GM19351 (cell line): Measurements from ENCODE around the gene ANKRD17.
"Not testable (repeated sequence)": the region's sequence is repeated elsewhere in the genome, so short reads cannot be mapped to it uniquely, and the experiment has no call there.

Source experiments
- ATAC-seq: cut with Tn5 transposase; IDR thresholded peaks from one replicate; pipeline ENCODE4 v1.9.1; 2021; ENCODE audit warnings: mild to moderate bottlenecking, moderate library complexity; ENCODE audit not compliant: unreplicated experiment

The ANKRD17 gene, protein sequence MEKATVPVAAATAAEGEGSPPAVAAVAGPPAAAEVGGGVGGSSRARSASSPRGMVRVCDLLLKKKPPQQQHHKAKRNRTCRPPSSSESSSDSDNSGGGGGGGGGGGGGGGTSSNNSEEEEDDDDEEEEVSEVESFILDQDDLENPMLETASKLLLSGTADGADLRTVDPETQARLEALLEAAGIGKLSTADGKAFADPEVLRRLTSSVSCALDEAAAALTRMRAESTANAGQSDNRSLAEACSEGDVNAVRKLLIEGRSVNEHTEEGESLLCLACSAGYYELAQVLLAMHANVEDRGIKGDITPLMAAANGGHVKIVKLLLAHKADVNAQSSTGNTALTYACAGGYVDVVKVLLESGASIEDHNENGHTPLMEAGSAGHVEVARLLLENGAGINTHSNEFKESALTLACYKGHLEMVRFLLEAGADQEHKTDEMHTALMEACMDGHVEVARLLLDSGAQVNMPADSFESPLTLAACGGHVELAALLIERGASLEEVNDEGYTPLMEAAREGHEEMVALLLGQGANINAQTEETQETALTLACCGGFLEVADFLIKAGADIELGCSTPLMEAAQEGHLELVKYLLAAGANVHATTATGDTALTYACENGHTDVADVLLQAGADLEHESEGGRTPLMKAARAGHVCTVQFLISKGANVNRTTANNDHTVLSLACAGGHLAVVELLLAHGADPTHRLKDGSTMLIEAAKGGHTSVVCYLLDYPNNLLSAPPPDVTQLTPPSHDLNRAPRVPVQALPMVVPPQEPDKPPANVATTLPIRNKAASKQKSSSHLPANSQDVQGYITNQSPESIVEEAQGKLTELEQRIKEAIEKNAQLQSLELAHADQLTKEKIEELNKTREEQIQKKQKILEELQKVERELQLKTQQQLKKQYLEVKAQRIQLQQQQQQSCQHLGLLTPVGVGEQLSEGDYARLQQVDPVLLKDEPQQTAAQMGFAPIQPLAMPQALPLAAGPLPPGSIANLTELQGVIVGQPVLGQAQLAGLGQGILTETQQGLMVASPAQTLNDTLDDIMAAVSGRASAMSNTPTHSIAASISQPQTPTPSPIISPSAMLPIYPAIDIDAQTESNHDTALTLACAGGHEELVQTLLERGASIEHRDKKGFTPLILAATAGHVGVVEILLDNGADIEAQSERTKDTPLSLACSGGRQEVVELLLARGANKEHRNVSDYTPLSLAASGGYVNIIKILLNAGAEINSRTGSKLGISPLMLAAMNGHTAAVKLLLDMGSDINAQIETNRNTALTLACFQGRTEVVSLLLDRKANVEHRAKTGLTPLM (N-terminal part only)

DNA sequence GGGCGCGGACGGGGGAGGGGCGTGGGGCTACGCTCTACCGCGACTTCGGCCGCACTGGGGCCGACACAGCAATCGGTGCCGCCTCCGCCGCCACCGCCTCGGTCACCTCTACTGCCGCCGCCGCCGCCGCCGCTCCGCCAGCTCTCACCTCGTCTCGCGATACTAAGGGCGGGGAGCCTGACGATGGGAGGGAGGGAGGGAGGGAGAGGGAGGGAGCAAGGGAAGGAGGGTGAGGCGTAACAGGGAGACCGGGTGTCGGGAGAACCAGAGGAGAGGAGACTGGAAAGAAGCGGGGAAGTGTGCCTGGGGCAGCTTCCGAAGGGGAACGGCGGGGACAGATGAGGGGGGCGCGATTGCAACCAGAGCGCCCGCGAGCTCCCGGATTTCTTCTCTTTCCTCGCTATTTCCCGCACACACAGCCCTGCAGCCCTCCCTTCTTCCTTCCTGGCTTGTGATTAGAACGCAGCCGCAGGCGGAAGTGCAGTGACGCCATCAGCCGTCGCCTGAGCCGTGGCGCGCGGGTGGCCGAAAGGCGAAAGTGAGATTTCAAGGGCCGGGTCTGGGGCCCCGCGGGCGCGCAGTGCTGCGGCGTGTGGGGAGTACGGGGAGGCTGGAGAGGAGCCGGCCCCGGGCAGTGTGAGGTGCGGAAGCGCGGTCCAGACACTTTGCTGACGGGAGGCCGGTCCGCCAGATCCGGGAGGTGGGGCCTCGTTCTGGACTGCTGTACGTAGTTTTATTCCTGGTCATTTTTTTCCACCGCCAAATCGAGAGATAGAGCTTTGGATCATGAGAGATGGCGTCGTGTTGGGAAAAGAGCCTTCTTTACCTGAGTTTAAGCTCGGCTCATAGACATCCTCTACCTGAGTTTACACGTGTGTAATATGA lies at the start of gene ANKRD17:
Gene ANKRD17 (minus strand): TSS at position 113 of the 885 bp plus-strand sequence. CDS start 130 bp downstream, outside the sequence.
- peak; percentile 71 for ATAC-seq

DNA sequence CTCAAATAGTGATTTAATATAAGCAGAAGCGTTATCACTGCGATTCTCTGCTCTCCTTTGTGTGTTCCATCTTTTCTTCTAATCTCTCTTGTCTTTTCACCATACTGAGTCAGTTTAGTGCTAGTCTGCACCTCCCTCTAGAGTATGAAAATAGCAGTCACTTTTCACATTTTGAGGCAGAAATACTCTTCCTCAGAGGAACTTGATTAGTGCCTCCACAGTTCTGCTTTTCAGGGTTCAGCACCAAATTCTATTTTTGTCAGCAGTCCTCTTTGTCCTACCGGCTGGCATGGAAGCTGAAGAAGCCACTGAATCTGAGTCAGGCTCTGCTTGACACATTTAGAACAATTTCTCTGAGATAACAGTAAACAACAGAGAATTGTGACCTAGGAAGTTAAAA lies 49.7 kb upstream of the ANKRD17 start:
- ATAC-seq = peak; percentile 66

DNA sequence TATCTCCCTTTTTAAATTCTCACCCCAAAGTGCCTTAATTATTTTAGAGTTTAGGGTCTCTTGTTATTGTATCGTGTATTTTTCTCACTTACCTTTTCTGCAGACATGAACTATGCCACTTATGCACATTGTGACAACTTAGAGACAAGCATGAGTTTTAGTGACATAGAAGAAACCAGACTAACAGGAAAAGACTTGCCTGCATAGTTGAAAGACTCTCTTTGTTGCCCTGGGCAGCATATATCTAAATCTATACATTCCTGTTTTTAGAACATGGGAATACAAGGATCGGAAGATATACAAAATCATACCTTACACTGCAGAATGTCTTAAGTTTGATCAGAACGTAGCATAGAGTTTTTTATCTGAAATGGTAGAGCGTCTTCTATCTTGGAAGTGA lies 45.1 kb upstream of the ANKRD17 start:
- ATAC-seq = no peak

DNA sequence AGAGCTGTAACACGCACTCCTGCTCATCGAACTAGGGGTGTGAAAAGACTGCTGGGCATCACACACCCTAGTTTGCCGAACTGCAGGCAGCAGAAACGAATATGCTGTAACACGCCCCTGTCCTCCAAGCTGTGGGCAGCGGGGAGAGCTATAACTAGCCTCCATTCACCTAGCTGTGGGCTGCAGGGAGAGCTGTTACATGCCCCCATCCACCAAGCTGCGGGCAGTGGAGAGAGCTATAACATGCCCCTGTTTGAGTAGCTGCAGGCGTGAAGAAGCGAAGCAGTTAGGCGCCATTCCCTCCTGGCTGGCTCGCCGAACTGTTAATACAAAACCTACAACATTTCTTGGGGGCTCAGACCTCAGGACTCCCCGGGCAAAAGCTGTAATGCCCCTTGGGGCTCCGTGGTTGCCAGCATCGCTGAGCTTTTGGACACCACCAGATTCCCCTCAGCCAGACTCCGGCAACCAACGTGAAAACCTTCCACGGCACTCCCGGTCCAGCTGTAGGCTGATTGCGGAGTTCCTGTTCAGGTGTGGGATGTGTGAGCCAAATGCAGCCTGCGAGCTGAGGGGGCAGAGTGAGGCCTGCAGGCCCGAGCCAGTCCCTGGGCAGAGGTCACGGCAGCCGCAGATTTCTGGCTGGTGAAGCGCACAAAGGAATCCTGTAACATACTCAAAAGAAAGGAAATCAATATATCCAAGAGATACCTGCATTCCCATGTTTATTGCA lies 41.1 kb upstream of the ANKRD17 start:
- no peak for ATAC-seq

DNA sequence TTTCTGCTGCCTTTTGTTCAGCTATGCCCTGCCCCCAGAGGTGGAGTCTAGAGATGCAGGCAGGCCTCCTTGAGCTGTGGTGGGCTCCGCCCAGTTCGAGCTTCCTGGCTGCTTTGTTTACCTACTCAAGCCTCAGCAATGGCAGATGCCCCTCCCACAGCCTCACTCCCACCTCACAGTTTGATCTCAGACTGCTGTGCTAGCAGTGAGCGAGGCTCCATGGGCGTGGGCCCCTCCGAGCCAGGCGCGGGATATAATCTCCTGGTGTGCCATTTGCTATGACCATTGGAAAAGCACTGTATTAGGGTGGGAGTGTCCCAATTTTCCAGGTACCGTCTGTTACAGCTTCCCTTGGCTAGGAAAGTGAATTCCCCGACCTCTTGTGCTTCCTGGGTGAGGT lies 34.1 kb upstream of the ANKRD17 start:
- ATAC-seq = not testable (repeated sequence)

DNA sequence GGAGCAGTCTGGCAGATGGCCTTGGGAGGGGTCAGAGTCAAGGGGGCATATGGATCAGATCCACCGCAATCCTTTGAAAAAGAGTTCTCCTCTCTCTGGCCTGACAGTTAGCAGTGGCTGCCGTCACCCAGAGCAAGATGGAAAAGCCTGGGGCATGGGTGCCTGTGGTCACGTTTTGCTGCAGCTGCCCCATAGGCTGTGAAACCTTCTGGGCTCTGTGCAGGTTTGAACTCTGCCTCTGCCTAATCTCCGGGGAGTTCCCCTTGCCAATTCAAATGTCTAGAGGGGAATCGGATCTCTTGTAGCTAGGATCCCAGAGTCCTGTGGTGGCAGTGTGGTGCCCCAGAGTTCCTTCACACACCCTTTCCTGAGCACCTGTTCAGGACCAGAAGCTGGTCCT lies 23.4 kb upstream of the ANKRD17 start:
- no peak for ATAC-seq

DNA sequence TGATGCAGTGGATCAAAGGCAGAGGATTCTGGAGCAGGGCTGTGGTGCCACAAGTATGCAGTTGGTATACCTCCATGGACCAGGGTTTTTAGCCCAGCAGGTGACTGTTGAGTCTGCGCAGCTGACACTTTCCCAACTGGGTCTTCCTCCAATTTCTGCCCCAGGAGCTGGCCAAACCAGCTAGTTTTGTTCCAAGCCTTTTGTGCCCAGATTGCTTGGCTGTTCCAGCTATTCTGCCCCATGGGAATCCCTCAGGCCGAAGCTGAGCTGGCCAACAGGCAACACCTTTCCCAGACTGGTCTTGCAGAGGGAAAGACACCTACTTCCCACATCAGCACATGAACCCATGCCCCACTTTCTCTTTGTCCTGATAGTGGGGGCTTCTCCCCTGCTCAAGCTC lies 22.8 kb upstream of the ANKRD17 start:
- ATAC-seq = no peak

DNA sequence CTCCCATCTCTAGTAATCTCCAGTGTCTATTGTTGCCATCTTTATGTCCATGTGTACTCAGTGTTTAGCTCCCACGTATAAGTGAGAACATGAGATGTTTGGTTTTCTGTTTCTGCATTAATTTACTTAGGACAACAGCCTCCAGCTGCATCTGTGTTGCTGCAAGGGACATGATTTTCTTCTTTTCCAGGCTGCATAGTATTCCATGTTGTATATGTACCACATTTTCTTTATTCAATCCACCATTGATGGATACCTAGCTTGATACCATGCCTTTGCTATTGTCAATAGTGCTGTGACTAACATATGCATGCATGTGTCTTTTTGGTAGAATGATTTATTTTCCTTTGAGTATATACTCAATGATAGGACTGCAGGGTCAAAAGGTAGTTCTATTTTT lies 18.6 kb upstream of the ANKRD17 start:
- no peak for ATAC-seq

DNA sequence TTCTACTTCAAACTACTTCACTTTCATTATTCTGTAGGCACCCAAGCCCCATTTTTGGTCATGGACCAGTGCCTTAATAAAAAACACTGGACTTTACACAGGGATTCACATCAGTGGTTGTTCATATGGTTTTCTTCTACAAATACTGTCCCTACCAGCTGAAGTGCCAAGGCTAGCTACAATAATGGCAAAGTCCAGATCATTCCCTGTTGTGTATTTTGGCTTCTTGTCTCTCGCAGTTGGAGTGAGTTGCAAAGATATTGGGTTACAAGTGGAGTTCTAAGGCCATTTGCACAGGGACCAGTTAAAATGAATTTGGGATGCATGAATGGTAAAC lies 16.7 kb upstream of the ANKRD17 start:
- no peak for ATAC-seq

DNA sequence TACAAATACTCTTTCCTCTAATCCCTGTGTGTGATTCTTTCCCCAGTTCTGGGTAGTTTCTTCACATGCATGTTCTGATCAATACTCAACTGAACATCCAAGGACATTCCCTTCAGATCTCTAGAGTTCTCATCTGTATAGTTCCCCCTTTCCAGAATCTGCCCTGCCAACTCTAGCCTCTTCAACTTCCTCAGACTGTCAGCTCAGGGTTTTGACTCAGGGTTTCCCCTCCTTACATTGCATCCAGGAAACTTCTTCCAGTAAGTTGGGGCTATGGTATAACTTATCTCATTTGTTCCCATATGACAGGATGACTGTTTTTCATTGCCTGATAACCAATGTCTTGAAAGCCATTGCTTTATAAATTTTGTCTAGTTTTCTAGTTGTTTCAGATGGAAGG lies 14.2 kb upstream of the ANKRD17 start:
- ATAC-seq = no peak

DNA sequence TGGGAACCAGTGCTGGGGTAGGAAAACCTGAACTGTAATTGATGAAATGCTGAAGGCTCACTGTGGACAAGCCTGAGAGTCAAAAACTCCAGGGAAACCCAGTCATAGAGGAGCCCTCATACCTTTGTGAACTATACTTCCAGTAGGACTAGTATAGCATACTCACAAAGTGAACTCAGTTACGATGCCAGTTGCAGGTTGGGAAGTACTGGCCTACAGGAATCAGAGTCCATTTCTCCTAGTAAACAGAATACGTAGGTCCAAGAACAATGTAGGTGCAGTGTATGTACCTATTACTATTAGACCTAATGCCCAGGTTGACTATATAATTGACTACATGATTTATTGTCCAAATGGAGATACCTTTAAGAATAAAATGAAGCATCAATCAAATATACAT lies 8.5 kb upstream of the ANKRD17 start:
- no peak for ATAC-seq

DNA sequence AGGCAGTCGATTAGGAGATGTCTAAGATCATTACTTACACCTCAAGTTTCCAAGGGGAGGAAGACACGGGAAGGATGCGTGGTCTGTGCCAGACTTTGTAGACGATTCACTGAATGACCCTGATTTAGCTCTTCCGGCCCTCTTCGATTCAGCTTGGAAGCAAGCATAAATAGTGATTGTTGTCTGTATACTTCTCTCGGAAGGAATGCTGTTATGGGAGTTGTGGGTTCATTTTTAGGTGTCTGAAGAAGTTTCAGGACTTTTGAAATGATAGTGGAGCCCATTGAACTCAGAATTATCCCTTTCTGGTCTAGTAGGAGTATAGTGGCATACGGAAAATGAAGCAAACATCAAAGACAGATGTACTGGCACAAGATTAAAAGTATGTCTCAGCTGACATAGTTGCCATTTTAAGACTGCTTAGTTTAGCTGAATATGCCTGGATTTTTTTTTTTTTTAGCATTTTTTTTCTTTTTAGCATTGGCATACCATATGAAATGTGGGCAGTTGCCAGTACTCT lies 1.0 kb upstream of the ANKRD17 start:
- peak; percentile 7 for ATAC-seq

DNA sequence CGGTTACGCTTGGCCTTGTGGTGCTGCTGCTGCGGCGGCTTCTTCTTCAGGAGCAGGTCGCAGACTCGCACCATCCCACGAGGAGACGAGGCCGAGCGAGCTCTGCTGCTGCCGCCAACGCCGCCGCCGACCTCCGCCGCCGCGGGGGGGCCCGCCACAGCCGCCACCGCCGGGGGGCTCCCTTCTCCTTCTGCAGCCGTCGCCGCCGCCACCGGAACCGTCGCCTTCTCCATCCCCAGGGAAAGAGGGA lies 237 bp downstream of the ANKRD17 start:
- peak; percentile 25 for ATAC-seq

DNA sequence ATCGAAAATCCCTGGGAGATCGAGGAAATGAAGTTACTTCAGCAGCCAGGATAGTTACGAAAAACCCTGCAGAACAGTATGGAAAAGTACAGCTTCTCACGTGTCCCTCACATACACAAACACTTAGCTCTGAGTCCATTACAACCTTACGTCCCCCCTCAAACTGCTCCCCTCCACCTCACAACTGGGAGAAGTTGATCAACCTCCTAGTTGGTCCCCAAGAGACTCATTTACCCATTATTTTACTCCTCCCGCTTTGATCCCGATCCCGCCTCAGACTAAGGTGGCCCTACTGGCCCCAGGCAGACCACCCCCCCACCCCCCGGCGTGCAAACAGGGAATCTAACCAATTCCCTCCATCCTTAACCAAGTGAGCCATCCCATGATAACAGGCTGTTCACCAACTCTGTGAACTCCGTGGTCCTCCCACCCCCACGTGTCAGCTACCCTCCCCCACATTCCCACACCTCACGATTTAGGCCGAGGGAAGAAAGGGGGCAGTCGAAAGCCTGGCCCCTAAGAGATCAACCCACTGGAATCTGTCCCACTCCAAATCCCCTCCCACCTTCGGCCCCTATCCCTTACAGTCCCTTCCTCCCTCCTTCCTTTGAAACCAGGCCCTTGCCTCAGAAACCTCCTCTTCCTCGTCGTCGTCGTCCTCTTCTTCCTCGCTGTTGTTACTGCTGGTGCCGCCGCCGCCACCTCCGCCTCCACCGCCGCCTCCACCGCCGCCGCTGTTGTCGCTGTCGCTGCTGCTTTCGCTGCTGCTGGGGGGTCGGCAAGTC lies 755 bp downstream of the ANKRD17 start:
- no peak for ATAC-seq

DNA sequence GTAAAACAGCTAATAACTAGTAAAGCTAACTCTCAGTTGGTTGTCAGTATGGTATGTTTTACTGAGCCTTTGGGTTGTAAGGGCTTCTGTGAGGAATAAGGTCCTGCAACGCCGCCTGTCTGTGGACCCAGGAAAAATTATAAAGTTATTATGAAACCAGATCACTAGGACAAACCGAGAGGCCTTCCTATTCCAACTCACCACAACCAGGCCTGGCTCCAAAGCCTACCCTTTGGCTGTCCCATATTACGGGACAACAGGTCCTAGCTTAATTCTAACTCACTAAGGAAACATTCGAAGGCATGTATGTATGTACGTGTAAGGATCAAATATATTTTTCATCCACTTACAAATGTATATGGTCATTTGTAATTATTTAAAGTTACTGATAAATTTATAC lies 1.4 kb downstream of the ANKRD17 start:
- peak; percentile 29 for ATAC-seq

DNA sequence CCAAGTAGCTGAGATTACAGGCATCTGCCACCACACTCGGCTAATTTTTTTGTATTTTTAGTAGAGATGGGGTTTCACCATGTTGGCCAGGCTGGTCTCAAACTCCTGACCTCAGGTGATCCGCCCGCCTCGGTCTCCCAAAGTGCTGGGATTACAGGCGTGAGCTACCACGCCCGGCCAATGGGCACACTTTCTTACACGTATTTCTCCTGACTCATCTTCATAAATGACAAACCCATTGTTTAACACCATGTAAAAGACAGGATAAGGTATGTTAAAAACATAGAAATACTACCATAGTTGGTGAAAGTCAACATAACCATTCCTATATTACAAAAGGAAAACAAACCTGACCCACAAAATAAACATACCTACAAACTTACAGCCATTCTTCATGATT lies 2.8 kb downstream of the ANKRD17 start:
- ATAC-seq = not testable (repeated sequence)

DNA sequence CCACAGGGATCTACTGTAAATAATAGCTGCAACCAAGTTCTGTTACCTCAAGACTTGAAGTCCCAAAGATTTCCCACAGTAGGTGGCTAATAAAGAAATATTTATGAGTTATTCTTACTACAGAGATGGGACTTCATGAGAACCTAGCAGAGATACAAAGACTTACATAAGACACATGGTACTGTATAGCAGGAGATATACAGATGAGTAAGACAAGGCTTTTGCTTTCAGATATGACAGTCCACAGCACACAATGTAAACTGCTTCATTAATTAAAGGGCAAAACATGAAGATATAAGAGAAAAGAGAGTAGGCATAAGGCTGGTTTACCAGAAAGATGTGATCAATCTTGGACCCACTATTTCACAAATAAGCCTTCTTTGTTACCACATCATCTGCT lies 6.6 kb downstream of the ANKRD17 start:
- no peak for ATAC-seq

DNA sequence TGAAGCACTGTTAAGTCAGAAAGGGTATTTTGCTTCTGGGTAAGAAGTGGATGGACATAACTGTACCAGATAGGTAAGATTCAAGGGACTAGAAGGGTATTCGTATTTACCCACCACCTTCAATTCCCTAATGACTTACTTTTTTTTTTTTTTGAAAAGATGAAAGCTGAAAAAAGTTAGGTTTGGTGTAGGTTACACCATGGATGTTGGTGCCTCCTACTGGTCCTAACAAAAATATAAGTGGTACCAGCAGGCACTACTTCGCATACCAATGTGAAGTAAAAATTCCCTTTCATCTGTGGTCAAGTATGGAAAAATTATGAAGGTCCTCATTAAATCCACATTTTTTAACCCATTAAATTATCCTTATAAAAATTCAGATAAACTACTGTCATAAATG lies 7.2 kb downstream of the ANKRD17 start:
- no peak for ATAC-seq

DNA sequence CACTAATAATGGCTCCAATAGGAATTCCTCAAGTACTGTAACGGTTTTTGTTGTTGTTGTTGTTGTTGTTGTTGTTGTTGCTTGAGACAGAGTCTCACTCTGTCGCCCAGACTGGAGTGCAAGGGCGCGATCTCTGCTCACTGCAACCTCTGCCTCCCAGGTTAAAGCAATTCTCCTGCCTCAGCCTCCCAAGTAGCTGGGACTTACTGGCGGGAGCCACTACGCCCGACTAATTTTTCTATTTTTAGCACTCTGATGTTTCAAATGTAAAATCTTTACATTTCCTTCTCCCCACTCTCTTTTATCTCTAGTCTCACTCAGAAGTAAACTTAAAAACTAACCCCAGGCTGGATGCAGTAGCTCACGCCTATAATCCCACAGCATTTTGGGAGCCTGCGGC lies 8.0 kb downstream of the ANKRD17 start:
- no peak for ATAC-seq
